ENCODE results near the gene FUT8.

Gene FUT8

DNA sequence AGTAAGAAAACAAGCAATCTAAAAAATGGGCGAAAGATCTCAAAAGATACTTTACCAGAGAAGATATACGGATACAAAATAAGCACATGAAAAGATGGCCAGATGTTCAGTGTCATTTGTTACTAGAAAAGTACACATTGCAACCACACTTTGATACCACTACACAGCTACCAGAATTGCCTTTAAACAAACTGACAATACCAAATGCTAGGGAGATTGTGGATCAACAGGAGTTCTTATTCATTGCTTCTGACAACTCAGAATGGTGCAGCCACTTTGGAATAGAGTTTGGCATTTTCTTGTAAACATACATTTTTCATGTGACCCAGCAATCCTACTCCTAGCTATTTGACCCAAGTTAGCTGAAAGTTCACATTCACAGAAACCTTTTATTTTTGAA, 136.3 kb downstream of the FUT8 start:
- TF ChIP-seq, protein P1, sequence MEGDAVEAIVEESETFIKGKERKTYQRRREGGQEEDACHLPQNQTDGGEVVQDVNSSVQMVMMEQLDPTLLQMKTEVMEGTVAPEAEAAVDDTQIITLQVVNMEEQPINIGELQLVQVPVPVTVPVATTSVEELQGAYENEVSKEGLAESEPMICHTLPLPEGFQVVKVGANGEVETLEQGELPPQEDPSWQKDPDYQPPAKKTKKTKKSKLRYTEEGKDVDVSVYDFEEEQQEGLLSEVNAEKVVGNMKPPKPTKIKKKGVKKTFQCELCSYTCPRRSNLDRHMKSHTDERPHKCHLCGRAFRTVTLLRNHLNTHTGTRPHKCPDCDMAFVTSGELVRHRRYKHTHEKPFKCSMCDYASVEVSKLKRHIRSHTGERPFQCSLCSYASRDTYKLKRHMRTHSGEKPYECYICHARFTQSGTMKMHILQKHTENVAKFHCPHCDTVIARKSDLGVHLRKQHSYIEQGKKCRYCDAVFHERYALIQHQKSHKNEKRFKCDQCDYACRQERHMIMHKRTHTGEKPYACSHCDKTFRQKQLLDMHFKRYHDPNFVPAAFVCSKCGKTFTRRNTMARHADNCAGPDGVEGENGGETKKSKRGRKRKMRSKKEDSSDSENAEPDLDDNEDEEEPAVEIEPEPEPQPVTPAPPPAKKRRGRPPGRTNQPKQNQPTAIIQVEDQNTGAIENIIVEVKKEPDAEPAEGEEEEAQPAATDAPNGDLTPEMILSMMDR (IDR thresholded peaks at IDR 0.05; ENCODE audit: low read depth, low read length) = no peak
- Histone ChIP-seq H3K27ac (no peak overlapping the region), H3K36me3 (no peaks in the 10 kb centered on the region), H3K4me3 (ENCODE audit: low read depth, low read length) (no peak overlapping the region), H3K27me3 (ENCODE audit: insufficient read depth, low read depth, severe bottlenecking) (no peaks in the 10 kb centered on the region), H3K9me3 (ENCODE audit: severe bottlenecking) (no peaks in the 10 kb centered on the region)
- DNase-seq = no peak

DNA sequence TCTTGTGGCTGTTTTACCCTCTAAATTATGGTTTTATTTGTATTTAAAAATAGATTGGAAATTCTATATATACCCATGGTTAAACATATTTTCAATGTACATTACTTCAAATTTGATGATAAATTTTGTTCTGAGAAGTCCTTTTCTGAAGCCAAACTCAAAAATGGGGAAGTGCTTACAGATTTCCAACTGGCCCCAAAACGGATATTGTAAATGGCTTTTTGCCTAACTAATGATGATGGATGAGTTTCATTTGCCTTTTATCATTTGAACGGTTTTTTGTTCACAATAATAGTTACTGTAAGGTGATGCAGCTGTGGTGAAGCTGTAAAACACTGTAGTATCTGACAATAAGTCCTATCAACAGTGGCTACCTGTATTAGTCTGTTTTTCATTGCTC, 136.9 kb downstream of the FUT8 start:
- TF ChIP-seq, protein P1 (IDR thresholded peaks at IDR 0.05; ENCODE audit: low read depth, low read length) = no peak
- DNase-seq = no peak
- no peaks in the 10 kb centered on the region for H3K9me3 ChIP-seq (ENCODE audit: severe bottlenecking)

GRCh38 chr14:65550779-65551643, 138.5 kb downstream of the FUT8 start:
- Histone ChIP-seq H3K36me3 (no peaks in the 10 kb centered on the region), H3K9me3 (ENCODE audit: severe bottlenecking) (no peaks in the 10 kb centered on the region), H3K27ac (no peak overlapping the region), H3K4me3 (ENCODE audit: low read depth, low read length) (no peak overlapping the region), H3K27me3 (ENCODE audit: insufficient read depth, low read depth, severe bottlenecking) (no peaks in the 10 kb centered on the region)
- TF ChIP-seq, protein P1 (IDR thresholded peaks at IDR 0.05; ENCODE audit: low read depth, low read length) = no peak
- no peak for DNase-seq

More for the DNA sequence above, 136.9 kb downstream of the FUT8 start:
- no peak overlapping the region for H3K27ac ChIP-seq
- no peaks in the 10 kb centered on the region for H3K27me3 ChIP-seq (ENCODE audit: insufficient read depth, low read depth, severe bottlenecking)
- H3K36me3 ChIP-seq = no peaks in the 10 kb centered on the region
- H3K4me3 ChIP-seq (ENCODE audit: low read depth, low read length) = no peak overlapping the region

DNA sequence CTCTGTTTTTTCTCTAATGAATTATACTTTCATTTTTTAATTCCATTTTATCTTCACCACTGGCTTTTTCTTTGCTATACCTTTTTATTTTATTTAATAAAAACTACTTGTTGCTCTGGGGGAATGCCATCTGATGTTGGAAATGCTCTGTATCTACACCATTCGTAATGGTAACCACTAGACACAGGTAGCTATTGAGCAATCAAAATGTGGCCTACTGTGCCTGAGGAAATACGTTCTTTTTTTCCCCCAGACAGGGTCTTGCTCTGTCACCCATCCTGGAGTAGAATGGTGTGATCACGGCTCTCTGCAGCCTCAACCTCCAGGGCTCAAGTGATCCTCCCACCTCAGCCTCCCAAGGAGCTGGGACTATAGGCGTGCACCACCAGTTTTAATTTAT, 140.2 kb downstream of the FUT8 start:
- Histone ChIP-seq H3K4me3 (ENCODE audit: low read depth, low read length) (no peak overlapping the region), H3K27me3 (ENCODE audit: insufficient read depth, low read depth, severe bottlenecking) (no peaks in the 10 kb centered on the region), H3K27ac (no peak overlapping the region), H3K36me3 (no peaks in the 10 kb centered on the region), H3K9me3 (ENCODE audit: severe bottlenecking) (no peaks in the 10 kb centered on the region)
- TF ChIP-seq, protein P1 (IDR thresholded peaks at IDR 0.05; ENCODE audit: low read depth, low read length) = no peak
- DNase-seq = no peak

DNA sequence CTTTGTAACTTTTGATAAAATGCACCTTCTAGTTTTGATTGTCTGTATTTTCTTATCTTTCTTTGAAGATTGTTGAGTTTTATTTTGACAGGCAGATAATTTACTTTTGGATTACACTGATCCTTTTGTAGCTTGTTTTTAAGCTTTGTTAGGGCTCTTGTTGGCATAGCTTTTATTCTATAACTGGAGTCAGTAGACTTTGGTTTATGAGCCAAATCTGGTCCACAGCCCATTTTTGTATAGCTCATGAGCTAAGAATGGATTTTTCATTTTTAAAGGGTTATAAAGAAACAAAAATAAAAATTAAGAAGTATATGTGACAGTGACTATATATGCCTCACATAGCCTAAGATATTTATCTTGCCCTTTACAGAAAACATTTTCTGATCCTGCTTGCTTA, 142.3 kb downstream of the FUT8 start:
- H3K27me3 ChIP-seq (ENCODE audit: insufficient read depth, low read depth, severe bottlenecking) = no peaks in the 10 kb centered on the region
- H3K36me3 ChIP-seq = no peaks in the 10 kb centered on the region
- DNase-seq = no peak
- TF ChIP-seq, protein P1 (IDR thresholded peaks at IDR 0.05; ENCODE audit: low read depth, low read length) = no peak
- H3K27ac ChIP-seq = no peak overlapping the region
- no peaks in the 10 kb centered on the region for H3K9me3 ChIP-seq (ENCODE audit: severe bottlenecking)
- no peak overlapping the region for H3K4me3 ChIP-seq (ENCODE audit: low read depth, low read length)

- Histone ChIP-seq H3K27ac (no peak overlapping the region), H3K36me3 (no peaks in the 10 kb centered on the region), H3K27me3 (ENCODE audit: insufficient read depth, low read depth, severe bottlenecking) (no peaks in the 10 kb centered on the region), H3K9me3 (ENCODE audit: severe bottlenecking) (no peaks in the 10 kb centered on the region), H3K4me3 (ENCODE audit: low read depth, low read length) (no peak overlapping the region)
- TF ChIP-seq, protein P1 (IDR thresholded peaks at IDR 0.05; ENCODE audit: low read depth, low read length) = no peak
- DNase-seq = no peak
Measured at GRCh38 chr14:65555358-65555757, 142.8 kb downstream of the FUT8 start.
